Neuron (in vitro differentiated cells): Measurements from ENCODE around the gene TPD52L1.

ENCODE experiments used
- H2AFZ ChIP-seq: one replicate; pipeline ENCODE4 v1.6.1; 2013; ENCODE audit warnings: low read depth, mild to moderate bottlenecking, inconsistent platforms, low read length, moderate library complexity
- H3K27me3 ChIP-seq: one replicate; pipeline ENCODE4 v1.6.1; 2013; ENCODE audit warnings: low read length; ENCODE audit not compliant: insufficient read depth
- H3K36me3 ChIP-seq: one replicate; pipeline ENCODE4 v1.6.1; 2013; ENCODE audit warnings: low read length; ENCODE audit not compliant: insufficient read depth
- H3K4me1 ChIP-seq: one replicate; pipeline ENCODE4 v1.6.1; 2013; ENCODE audit warnings: low read length; ENCODE audit not compliant: insufficient read depth
- H3K4me3 ChIP-seq: 2 replicates; pipeline ENCODE4 v1.5.1; 2013; ENCODE audit warnings: mild to moderate bottlenecking, low read length, moderate library complexity
- H3K9me3 ChIP-seq: one replicate; pipeline ENCODE4 v1.6.1; 2013; ENCODE audit warnings: low read length

TPD52L1 gene

GRCh38 chr6:125307150-125307838, 153.7 kb downstream of the TPD52L1 start:
- Histone ChIP-seq H3K36me3 (no peaks in the 10 kb centered on the region), H3K4me3 (no peak overlapping the region), H2AFZ (no peak overlapping the region), H3K9me3 (peaks cover 2% of the 10 kb centered on the region), H3K4me1 (no peaks in the 10 kb centered on the region), H3K27me3 (peaks cover 8% of the 10 kb centered on the region)

GRCh38 chr6:125307964-125308615, 154.5 kb downstream of the TPD52L1 start:
- H2AFZ ChIP-seq: no peak overlapping the region
- peaks cover 8% of the 10 kb centered on the region for H3K27me3 ChIP-seq
- H3K9me3 ChIP-seq: peaks cover 2% of the 10 kb centered on the region
- H3K36me3 ChIP-seq: no peaks in the 10 kb centered on the region
- no peaks in the 10 kb centered on the region for H3K4me1 ChIP-seq
- H3K4me3 ChIP-seq: no peak overlapping the region

- H3K4me3 ChIP-seq: no peak overlapping the region
- H3K36me3 ChIP-seq: no peaks in the 10 kb centered on the region
- no peaks in the 10 kb centered on the region for H3K9me3 ChIP-seq
- H3K4me1 ChIP-seq: peaks cover 10% of the 10 kb centered on the region
- H3K27me3 ChIP-seq: peaks cover 8% of the 10 kb centered on the region
- no peak overlapping the region for H2AFZ ChIP-seq
These were observed 157.5 kb downstream of the TPD52L1 start for GRCh38 chr6:125310994-125311649.

GRCh38 chr6:125312478-125312877, 158.9 kb downstream of the TPD52L1 start:
- Histone ChIP-seq H3K27me3 (peaks cover 4% of the 10 kb centered on the region), H3K4me1 (peaks cover 20% of the 10 kb centered on the region), H2AFZ (no peak overlapping the region), H3K4me3 (no peak overlapping the region), H3K9me3 (no peaks in the 10 kb centered on the region), H3K36me3 (no peaks in the 10 kb centered on the region)

GRCh38 chr6:125312950-125313349, 159.4 kb downstream of the TPD52L1 start:
- peaks cover 4% of the 10 kb centered on the region for H3K27me3 ChIP-seq
- no peak overlapping the region for H3K4me3 ChIP-seq
- no peaks in the 10 kb centered on the region for H3K9me3 ChIP-seq
- no peak overlapping the region for H2AFZ ChIP-seq
- peaks cover 20% of the 10 kb centered on the region for H3K4me1 ChIP-seq
- H3K36me3 ChIP-seq: no peaks in the 10 kb centered on the region
